ENCODE measurements around the gene LYZL2. TPM values are rescaled to one million over a fixed set of nuclear protein-coding genes. Genes with fewer than 3 reads are reported as not detected.
"Not testable (repeated sequence)": the region's sequence is repeated elsewhere in the genome, so short reads cannot be mapped to it uniquely, and the experiment has no call there.

LYZL2 gene
- polyA plus RNA-seq, 1 donor from 2014 or later = not detected

DNA sequence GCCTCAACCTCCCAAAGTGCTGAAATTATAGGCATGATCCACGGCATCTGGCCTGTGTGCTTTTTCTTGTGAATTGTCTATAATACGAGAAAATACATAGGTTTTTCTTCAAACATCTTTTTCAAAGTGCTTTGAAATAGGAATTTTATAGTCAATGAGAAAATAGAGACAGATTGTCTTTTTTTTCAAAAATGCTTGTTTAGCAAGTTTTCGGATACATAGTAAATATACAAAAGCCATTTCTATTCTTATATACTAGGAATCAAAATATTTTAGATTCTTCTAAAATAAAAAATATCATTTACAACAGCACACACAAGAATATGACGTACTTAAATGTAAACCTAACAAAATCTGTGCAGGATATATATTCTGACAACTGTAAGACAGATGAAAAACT is 1.6 kb upstream of the LYZL2 start:
- no peak overlapping the region for H3K4me2 ChIP-seq (ENCODE audit: low read length)
- H3K9ac ChIP-seq (ENCODE audit: low read length) = no peak overlapping the region
- no peaks in the 10 kb centered on the region for H4K20me1 ChIP-seq (ENCODE audit: insufficient read depth)
- H3K27ac ChIP-seq (ENCODE audit: low read length) = no peak overlapping the region
- no peaks in the 10 kb centered on the region for H3K9me3 ChIP-seq (ENCODE audit: low read length)
- H2AFZ ChIP-seq (ENCODE audit: low read depth, low read length) = no peak overlapping the region
- no peak overlapping the region for H3K4me3 ChIP-seq (ENCODE audit: low read length)
- H3K36me3 ChIP-seq (ENCODE audit: insufficient read depth, low read length) = no peaks in the 10 kb centered on the region
- H3K79me2 ChIP-seq (replicated peaks; ENCODE audit: insufficient read depth, low read length) = no peaks in the 10 kb centered on the region
- TF ChIP-seq RAD21 (conservative IDR thresholded peaks at IDR 0.05) (no peak), MXI1 (conservative IDR thresholded peaks at IDR 0.05; ENCODE audit: poor library complexity, severe bottlenecking) (no peak), TAF1 (IDR thresholded peaks at IDR 0.05; ENCODE audit: low read depth) (no peak), POLR2AphosphoS5 (IDR thresholded peaks at IDR 0.05) (no peak), EP300 (conservative IDR thresholded peaks at IDR 0.05; ENCODE audit: poor library complexity, severe bottlenecking) (no peak), EZH2 (IDR thresholded peaks at IDR 0.05; ENCODE audit: borderline replicate concordance, insufficient read depth, low read length, poor library complexity, severe bottlenecking) (no peak), SMC3 (conservative IDR thresholded peaks at IDR 0.05; ENCODE audit: poor library complexity) (no peak), CTCF (IDR thresholded peaks at IDR 0.05; ENCODE audit: poor library complexity, severe bottlenecking) (no peak)
- TF ChIP-seq, protein P1, sequence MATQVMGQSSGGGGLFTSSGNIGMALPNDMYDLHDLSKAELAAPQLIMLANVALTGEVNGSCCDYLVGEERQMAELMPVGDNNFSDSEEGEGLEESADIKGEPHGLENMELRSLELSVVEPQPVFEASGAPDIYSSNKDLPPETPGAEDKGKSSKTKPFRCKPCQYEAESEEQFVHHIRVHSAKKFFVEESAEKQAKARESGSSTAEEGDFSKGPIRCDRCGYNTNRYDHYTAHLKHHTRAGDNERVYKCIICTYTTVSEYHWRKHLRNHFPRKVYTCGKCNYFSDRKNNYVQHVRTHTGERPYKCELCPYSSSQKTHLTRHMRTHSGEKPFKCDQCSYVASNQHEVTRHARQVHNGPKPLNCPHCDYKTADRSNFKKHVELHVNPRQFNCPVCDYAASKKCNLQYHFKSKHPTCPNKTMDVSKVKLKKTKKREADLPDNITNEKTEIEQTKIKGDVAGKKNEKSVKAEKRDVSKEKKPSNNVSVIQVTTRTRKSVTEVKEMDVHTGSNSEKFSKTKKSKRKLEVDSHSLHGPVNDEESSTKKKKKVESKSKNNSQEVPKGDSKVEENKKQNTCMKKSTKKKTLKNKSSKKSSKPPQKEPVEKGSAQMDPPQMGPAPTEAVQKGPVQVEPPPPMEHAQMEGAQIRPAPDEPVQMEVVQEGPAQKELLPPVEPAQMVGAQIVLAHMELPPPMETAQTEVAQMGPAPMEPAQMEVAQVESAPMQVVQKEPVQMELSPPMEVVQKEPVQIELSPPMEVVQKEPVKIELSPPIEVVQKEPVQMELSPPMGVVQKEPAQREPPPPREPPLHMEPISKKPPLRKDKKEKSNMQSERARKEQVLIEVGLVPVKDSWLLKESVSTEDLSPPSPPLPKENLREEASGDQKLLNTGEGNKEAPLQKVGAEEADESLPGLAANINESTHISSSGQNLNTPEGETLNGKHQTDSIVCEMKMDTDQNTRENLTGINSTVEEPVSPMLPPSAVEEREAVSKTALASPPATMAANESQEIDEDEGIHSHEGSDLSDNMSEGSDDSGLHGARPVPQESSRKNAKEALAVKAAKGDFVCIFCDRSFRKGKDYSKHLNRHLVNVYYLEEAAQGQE (IDR thresholded peaks at IDR 0.05; ENCODE audit: borderline replicate concordance) = no peak
- H3F3A ChIP-seq (ENCODE audit: insufficient read depth, low read length, poor library complexity, severe bottlenecking) = no peaks in the 10 kb centered on the region
- H3K27me3 ChIP-seq (ENCODE audit: insufficient read depth, low read depth, low read length) = no peaks in the 10 kb centered on the region
- no peaks in the 10 kb centered on the region for H3K9me2 ChIP-seq (ENCODE audit: insufficient read depth, low read length)

DNA sequence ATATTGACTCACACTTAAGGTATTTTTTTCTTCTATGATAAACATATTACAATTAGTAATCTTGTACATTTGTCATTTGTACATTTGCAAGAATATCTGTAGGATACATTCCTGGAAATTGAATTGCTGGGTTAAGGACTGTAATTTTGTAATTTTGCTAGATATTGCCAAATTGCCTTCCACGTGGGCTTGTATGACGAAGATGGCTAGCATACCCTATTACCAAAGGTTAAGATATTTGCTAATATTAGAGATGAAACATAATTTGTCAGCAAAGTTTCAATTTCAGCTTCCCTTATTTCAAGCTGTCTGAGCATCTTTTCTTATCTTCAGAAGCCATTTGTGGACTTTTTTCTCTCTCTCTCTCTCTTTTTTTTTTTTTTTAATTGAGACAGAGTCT is 1.0 kb upstream of the LYZL2 start:
- no peak for TF ChIP-seq TAF1 (IDR thresholded peaks at IDR 0.05; ENCODE audit: low read depth)
- TF ChIP-seq RAD21 (conservative IDR thresholded peaks at IDR 0.05) = no peak
- no peak for TF ChIP-seq EZH2 (IDR thresholded peaks at IDR 0.05; ENCODE audit: borderline replicate concordance, insufficient read depth, low read length, poor library complexity, severe bottlenecking)
- no peak for TF ChIP-seq POLR2AphosphoS5 (IDR thresholded peaks at IDR 0.05)
- TF ChIP-seq EP300 (conservative IDR thresholded peaks at IDR 0.05; ENCODE audit: poor library complexity, severe bottlenecking) = no peak
- TF ChIP-seq CTCF (IDR thresholded peaks at IDR 0.05; ENCODE audit: poor library complexity, severe bottlenecking) = no peak
- no peak for TF ChIP-seq MXI1 (conservative IDR thresholded peaks at IDR 0.05; ENCODE audit: poor library complexity, severe bottlenecking)
- TF ChIP-seq SMC3 (conservative IDR thresholded peaks at IDR 0.05; ENCODE audit: poor library complexity) = no peak
- TF ChIP-seq, protein P1 (IDR thresholded peaks at IDR 0.05; ENCODE audit: borderline replicate concordance) = no peak
- Histone ChIP-seq H3K36me3 (ENCODE audit: insufficient read depth, low read length) (no peaks in the 10 kb centered on the region), H3F3A (ENCODE audit: insufficient read depth, low read length, poor library complexity, severe bottlenecking) (no peaks in the 10 kb centered on the region), H3K4me3 (ENCODE audit: low read length) (no peak overlapping the region), H3K9ac (ENCODE audit: low read length) (no peak overlapping the region), H3K4me2 (ENCODE audit: low read length) (no peak overlapping the region), H3K9me3 (ENCODE audit: low read length) (no peaks in the 10 kb centered on the region), H3K27ac (ENCODE audit: low read length) (no peak overlapping the region), H3K79me2 (replicated peaks; ENCODE audit: insufficient read depth, low read length) (no peaks in the 10 kb centered on the region), H3K27me3 (ENCODE audit: insufficient read depth, low read depth, low read length) (no peaks in the 10 kb centered on the region), H4K20me1 (ENCODE audit: insufficient read depth) (no peaks in the 10 kb centered on the region), H2AFZ (ENCODE audit: low read depth, low read length) (no peak overlapping the region), H3K9me2 (ENCODE audit: insufficient read depth, low read length) (no peaks in the 10 kb centered on the region)

GRCh38 chr10:30628576-30628975 is 977 bp downstream of the LYZL2 start:
- H3K27ac ChIP-seq (ENCODE audit: low read length); H4K20me1 ChIP-seq (ENCODE audit: insufficient read depth); H3K9me3 ChIP-seq (ENCODE audit: low read length); H3F3A ChIP-seq (ENCODE audit: insufficient read depth, low read length, poor library complexity, severe bottlenecking); H3K36me3 ChIP-seq (ENCODE audit: insufficient read depth, low read length); H3K9me2 ChIP-seq (ENCODE audit: insufficient read depth, low read length); H3K9ac ChIP-seq (ENCODE audit: low read length); H3K79me2 ChIP-seq (replicated peaks; ENCODE audit: insufficient read depth, low read length); H3K4me3 ChIP-seq (ENCODE audit: low read length); H3K27me3 ChIP-seq (ENCODE audit: insufficient read depth, low read depth, low read length); H2AFZ ChIP-seq (ENCODE audit: low read depth, low read length); H3K4me2 ChIP-seq (ENCODE audit: low read length): not testable (repeated sequence)

All from neural cell (in vitro differentiated cells).